Nephron (organoid): ENCODE results near the gene KCNIP4.

Experiments used
- H3K27ac Mint-ChIP-seq, 3 experiments: 2 replicates each; pipeline ENCODE4 v1.8.0; 2020; ENCODE audit warnings: mixed read lengths in 3 of 3, mild to moderate bottlenecking in 2 of 3, moderate library complexity in 1 of 3
- H3K27me3 Mint-ChIP-seq: 2 replicates; pipeline ENCODE4 v1.8.0; 2021; ENCODE audit warnings: low read depth, mild to moderate bottlenecking, moderate library complexity, mixed read lengths
- H3K36me3 Mint-ChIP-seq: 2 replicates; pipeline ENCODE4 v1.8.0; 2020; ENCODE audit warnings: low read depth, mixed read lengths
- H3K4me1 Mint-ChIP-seq: 2 replicates; pipeline ENCODE4 v1.8.0; 2020; ENCODE audit warnings: mixed read lengths
- H3K4me3 Mint-ChIP-seq, 3 experiments: 2 replicates each; pipeline ENCODE4 v1.8.0; 2020; ENCODE audit warnings: mild to moderate bottlenecking in 3 of 3, mixed read lengths in 3 of 3, moderate library complexity in 2 of 3
- H3K9me3 Mint-ChIP-seq: 2 replicates; pipeline ENCODE4 v1.8.0; 2020; ENCODE audit warnings: mixed read lengths
- TF ChIP-seq, protein P1 (sequence below), 3 experiments: fragments of 200-600 bp; sonication (generic); IDR thresholded peaks; one replicate each; pipeline ENCODE4 v1.5.0; 2021; ENCODE audit warnings: antibody characterized with exemption in 3 of 3; ENCODE audit not compliant: unreplicated experiment in 3 of 3

The KCNIP4 gene

GRCh38 chr4:20682853-20683252, 1265.7 kb downstream of the KCNIP4 start:
- Mint-ChIP-seq H3K4me1 (peaks cover 40% of the 10 kb centered on the region), H3K36me3 (no peaks in the 10 kb centered on the region), H3K9me3 (peaks cover under 1% of the 10 kb centered on the region), H3K27me3 (no peaks in the 10 kb centered on the region), H3K27ac (peak overlapping the region in 2 of 3 experiments; percentile 71 to 82), H3K4me3 (no peak overlapping the region)
- TF ChIP-seq, protein P1, sequence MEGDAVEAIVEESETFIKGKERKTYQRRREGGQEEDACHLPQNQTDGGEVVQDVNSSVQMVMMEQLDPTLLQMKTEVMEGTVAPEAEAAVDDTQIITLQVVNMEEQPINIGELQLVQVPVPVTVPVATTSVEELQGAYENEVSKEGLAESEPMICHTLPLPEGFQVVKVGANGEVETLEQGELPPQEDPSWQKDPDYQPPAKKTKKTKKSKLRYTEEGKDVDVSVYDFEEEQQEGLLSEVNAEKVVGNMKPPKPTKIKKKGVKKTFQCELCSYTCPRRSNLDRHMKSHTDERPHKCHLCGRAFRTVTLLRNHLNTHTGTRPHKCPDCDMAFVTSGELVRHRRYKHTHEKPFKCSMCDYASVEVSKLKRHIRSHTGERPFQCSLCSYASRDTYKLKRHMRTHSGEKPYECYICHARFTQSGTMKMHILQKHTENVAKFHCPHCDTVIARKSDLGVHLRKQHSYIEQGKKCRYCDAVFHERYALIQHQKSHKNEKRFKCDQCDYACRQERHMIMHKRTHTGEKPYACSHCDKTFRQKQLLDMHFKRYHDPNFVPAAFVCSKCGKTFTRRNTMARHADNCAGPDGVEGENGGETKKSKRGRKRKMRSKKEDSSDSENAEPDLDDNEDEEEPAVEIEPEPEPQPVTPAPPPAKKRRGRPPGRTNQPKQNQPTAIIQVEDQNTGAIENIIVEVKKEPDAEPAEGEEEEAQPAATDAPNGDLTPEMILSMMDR (IDR thresholded peaks at IDR 0.05; ENCODE audit: unreplicated experiment in 3 of 3): no peak

DNA sequence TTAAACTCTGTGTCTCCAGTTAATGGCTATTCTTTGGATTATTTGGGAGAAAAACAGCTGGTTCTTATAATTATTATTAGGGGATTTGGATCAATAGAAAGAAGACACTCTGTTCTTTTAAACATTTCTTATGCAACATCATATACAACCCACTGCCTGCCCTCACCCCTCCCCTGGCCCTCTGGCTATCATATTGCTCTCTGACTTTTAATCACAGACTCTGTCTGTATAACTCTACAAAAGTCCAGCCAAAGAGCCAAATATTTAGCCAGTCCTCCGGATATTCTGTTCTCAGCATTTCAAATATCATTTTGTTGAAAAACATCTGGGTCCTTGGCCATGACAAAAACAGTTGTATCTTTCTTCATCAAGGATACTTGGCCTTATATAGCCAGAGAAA, 1267.3 kb downstream of the KCNIP4 start:
- H3K4me3 Mint-ChIP-seq: no peak overlapping the region
- TF ChIP-seq, protein P1 (IDR thresholded peaks at IDR 0.05; ENCODE audit: unreplicated experiment in 3 of 3): no peak
- peak overlapping the region; percentile 72 to 82 (median 76) for H3K27ac Mint-ChIP-seq
- H3K27me3 Mint-ChIP-seq: no peaks in the 10 kb centered on the region
- H3K36me3 Mint-ChIP-seq: no peaks in the 10 kb centered on the region
- peaks cover 2% of the 10 kb centered on the region for H3K9me3 Mint-ChIP-seq
- H3K4me1 Mint-ChIP-seq: peaks cover 51% of the 10 kb centered on the region

DNA sequence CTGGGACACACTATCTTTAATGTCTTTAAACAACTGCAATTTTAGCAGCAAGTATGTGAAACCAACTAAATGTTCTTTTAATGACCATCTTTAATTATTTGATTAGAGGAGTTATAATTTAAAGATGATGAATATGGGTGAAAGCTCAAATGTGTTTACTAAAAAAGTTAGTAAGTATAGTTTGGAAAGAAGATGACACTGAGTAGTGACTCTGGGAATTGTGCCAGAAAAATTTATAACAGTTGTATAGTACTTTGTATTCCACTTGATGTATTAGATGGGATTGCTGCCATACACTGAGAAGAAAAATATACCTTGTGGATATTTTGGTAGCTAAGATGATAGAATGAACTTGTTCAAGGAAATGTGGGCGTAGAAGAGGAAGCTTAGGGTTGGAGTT, 1267.8 kb downstream of the KCNIP4 start:
- H3K4me3 Mint-ChIP-seq: no peak overlapping the region
- H3K9me3 Mint-ChIP-seq: peaks cover 2% of the 10 kb centered on the region
- H3K27me3 Mint-ChIP-seq: no peaks in the 10 kb centered on the region
- H3K4me1 Mint-ChIP-seq: peaks cover 56% of the 10 kb centered on the region
- no peaks in the 10 kb centered on the region for H3K36me3 Mint-ChIP-seq
- H3K27ac Mint-ChIP-seq: peak overlapping the region; percentile 1 to 82 (median 21)
- TF ChIP-seq, protein P1 (IDR thresholded peaks at IDR 0.05; ENCODE audit: unreplicated experiment in 3 of 3): no peak

- Mint-ChIP-seq H3K9me3 (peaks cover 2% of the 10 kb centered on the region), H3K27ac (peak overlapping the region in 1 of 3 experiments; percentile 10), H3K27me3 (no peaks in the 10 kb centered on the region), H3K4me3 (no peak overlapping the region), H3K36me3 (no peaks in the 10 kb centered on the region), H3K4me1 (peaks cover 56% of the 10 kb centered on the region)
- TF ChIP-seq, protein P1 (IDR thresholded peaks at IDR 0.05; ENCODE audit: unreplicated experiment in 3 of 3): no peak
These were observed 1268.6 kb downstream of the KCNIP4 start for GRCh38 chr4:20679951-20680350.
